HCT116 (cell line): ENCODE data around the gene PSKH1. TPM values are rescaled to one million over a fixed set of nuclear protein-coding genes. Genes with fewer than 3 reads are reported as not detected.

Experiments used
- ATAC-seq: fragments of 200-7000 bp; cut with Tn5 transposase; 2 replicates; pipeline ENCODE4 v1.9.1; 2020; ENCODE audit warnings: mild to moderate bottlenecking, moderate library complexity
- BruUV-seq: library from RNA; stranded (reverse); fragments of 400-500 nt; replicated peaks from 2 replicates; lab custom pipeline; 2021; lab: Mats Ljungman, UMichigan
- CTCF ChIA-PET: fragments of 300-600 bp; sonication (Branson Sonifier 250); formaldehyde crosslinking; loops from one replicate; lab custom pipeline; 2021; ENCODE audit warnings: antibody characterized with exemption; lab: Charles Lee
- POLR2A ChIA-PET: fragments of 300-600, 350-600 bp; sonication (Branson Sonifier 250); formaldehyde crosslinking; loops from one replicate; lab custom pipeline; 2021; ENCODE audit warnings: antibody characterized with exemption; lab: Charles Lee
- RAD21 ChIA-PET, 2 experiments: fragments of 300-600 bp; sonication (Branson Sonifier 250); formaldehyde crosslinking; loops; one replicate each; lab custom pipeline; 2023; ENCODE audit warnings: low total read pairs in 2 of 2; ENCODE audit not compliant: uncharacterized antibody in 2 of 2, unreplicated experiment in 2 of 2, low non-redundant PET in 1 of 2; lab: Charles Lee
- DNase-seq: peaks from one replicate; pipeline ENCODE4 v3.0.0-alpha.2; 2010; ENCODE audit warnings: low read depth, low spot score
- H2AFZ ChIP-seq: fragments of 200-600 bp; shearing (Covaris generic), sonication (generic); 2 replicates; pipeline ENCODE4 v1.6.1; 2017; ENCODE audit warnings: low read depth, mixed run types, mixed read lengths, antibody characterized with exemption, low read length; ENCODE audit not compliant: poor library complexity, severe bottlenecking
- H3K27ac ChIP-seq: 2 replicates; pipeline ENCODE4 v1.5.1; 2012; ENCODE audit warnings: low read depth, low read length
- H3K27me3 ChIP-seq: fragments of 200-600 bp; sonication (generic); 2 replicates; pipeline ENCODE4 v1.6.1; 2016; ENCODE audit warnings: mixed run types, low read length, mixed read lengths; ENCODE audit not compliant: insufficient read depth
- H3K36me3 ChIP-seq, 2 experiments: fragments of 200-500 bp in 1 of 2; fragments of 200-600 bp in 1 of 2; sonication (Bioruptor generic) in 1 of 2; sonication (generic) in 1 of 2; 2 replicates each; pipeline versions ENCODE4 v1.5.1 to v1.6.1; 2014 to 2016; ENCODE audit warnings: low read length in 2 of 2, inconsistent platforms in 1 of 2, mixed read lengths in 1 of 2, mixed run types in 1 of 2; ENCODE audit not compliant: insufficient read depth in 2 of 2, control insufficient read depth in 1 of 2
- H3K4me1 ChIP-seq, 2 experiments: fragments of 200-600 bp in 1 of 2; sonication (generic) in 1 of 2; 2 replicates each; pipeline versions ENCODE4 v1.5.1 to v1.6.1; 2012 to 2017; ENCODE audit warnings: low read length in 2 of 2, inconsistent platforms in 1 of 2, mild to moderate bottlenecking in 1 of 2, mixed read lengths in 1 of 2, mixed run types in 1 of 2, moderate library complexity in 1 of 2; ENCODE audit not compliant: insufficient read depth in 2 of 2, control insufficient read depth in 1 of 2
- H3K4me2 ChIP-seq: fragments of 200-600 bp; sonication (generic); 2 replicates; pipeline ENCODE4 v1.6.1; 2017; ENCODE audit warnings: mixed run types, low read length, mixed read lengths
- H3K4me3 ChIP-seq, 2 experiments: fragments of 200-600 bp in 1 of 2; sonication (generic) in 1 of 2; replicated peaks in 1 of 2; 2 replicates each; pipeline ENCODE4 v1.5.1; 2011 to 2016; ENCODE audit warnings: low read length in 2 of 2, control low read depth in 1 of 2, low read depth in 1 of 2, mild to moderate bottlenecking in 1 of 2, mixed read lengths in 1 of 2, mixed run types in 1 of 2
- H3K79me2 ChIP-seq: fragments of 200-600 bp; sonication (generic); 2 replicates; pipeline ENCODE4 v1.6.1; 2017; ENCODE audit warnings: mild to moderate bottlenecking, mixed run types, low read length, moderate library complexity, mixed read lengths; ENCODE audit not compliant: insufficient read depth
- H3K9ac ChIP-seq: fragments of 200-600 bp; sonication (generic); 2 replicates; pipeline ENCODE4 v1.6.1; 2016; ENCODE audit warnings: low read length, mixed read lengths
- H3K9me2 ChIP-seq: fragments of 200-600 bp; sonication (generic), shearing (Covaris generic); 2 replicates; pipeline ENCODE4 v1.6.1; 2017; ENCODE audit warnings: mixed run types, mild to moderate bottlenecking, moderate library complexity; ENCODE audit not compliant: insufficient read depth
- H3K9me3 ChIP-seq, 2 experiments: fragments of 200-500 bp in 1 of 2; fragments of 200-600 bp in 1 of 2; sonication (Bioruptor generic) in 1 of 2; sonication (generic) in 1 of 2; 2 replicates each; pipeline ENCODE4 v1.6.1; 2014 to 2017; ENCODE audit warnings: low read length in 2 of 2, mixed read lengths in 2 of 2, inconsistent platforms in 1 of 2, low read depth in 1 of 2, mild to moderate bottlenecking in 1 of 2, mixed run types in 1 of 2, moderate library complexity in 1 of 2; ENCODE audit not compliant: control insufficient read depth in 1 of 2, insufficient read depth in 1 of 2
- H4K20me1 ChIP-seq: fragments of 200-600 bp; sonication (generic), shearing (Covaris generic); 2 replicates; pipeline ENCODE4 v1.6.1; 2017; ENCODE audit warnings: mixed run types, mild to moderate bottlenecking, moderate library complexity; ENCODE audit not compliant: insufficient read depth
- CBX3 ChIP-seq: IDR thresholded peaks from 2 replicates; pipeline ENCODE4 v1.6.1; 2012; ENCODE audit warnings: low read depth
- EGR1 ChIP-seq: IDR thresholded peaks from 2 replicates; pipeline ENCODE4 v1.6.1; 2012; ENCODE audit warnings: low read depth
- ELF1 ChIP-seq: IDR thresholded peaks from 2 replicates; pipeline ENCODE4 v1.6.1; 2012; ENCODE audit warnings: low read depth, borderline replicate concordance
- RAD21 ChIP-seq: IDR thresholded peaks from 2 replicates; pipeline ENCODE4 v1.6.1; 2012; ENCODE audit warnings: low read depth, mild to moderate bottlenecking
- YY1 ChIP-seq: IDR thresholded peaks from 2 replicates; pipeline ENCODE4 v1.6.1; 2011; ENCODE audit warnings: low read length, low read depth, moderate library complexity, mild to moderate bottlenecking; ENCODE audit not compliant: insufficient replicate concordance; ENCODE audit errors: extremely low read depth
- intact Hi-C: fragments of 100-400 bp; cut with micrococcal nuclease; formaldehyde crosslinking; loops from 2 replicates; pipeline ENCODE4 v1.10.0; 2022
- total RNA-seq: library from RNA; stranded (reverse); gene quantifications from one replicate; pipeline ENCODE4 v1.2.1, GENCODE V29; 2021; ENCODE audit not compliant: unreplicated experiment

The PSKH1 gene
- total RNA-seq, 1 experiment from 2014 or later, result 16.2 TPM

GRCh38 chr16:67977469-67978227, 84.6 kb downstream of the PSKH1 start:
- H3K9me3 ChIP-seq, result no peaks in the 10 kb centered on the region
- H3K4me1 ChIP-seq, result no peaks in the 10 kb centered on the region
- H3K4me2 ChIP-seq, result no peak overlapping the region
- H3K79me2 ChIP-seq, result no peaks in the 10 kb centered on the region
- H3K27me3 ChIP-seq, result no peaks in the 10 kb centered on the region
- H4K20me1 ChIP-seq, result no peaks in the 10 kb centered on the region
- H3K36me3 ChIP-seq, result no peaks in the 10 kb centered on the region
- RAD21 ChIA-PET, result no interaction called here
- intact Hi-C loops, result no loop called here
- no peak for TF ChIP-seq EGR1
- TF ChIP-seq ELF1, result no peak
- no peak for TF ChIP-seq CBX3
- TF ChIP-seq RAD21, result no peak
- no peak for TF ChIP-seq YY1
- TF ChIP-seq, all 23 proteins: peak for 0
- Histone ChIP-seq H3K4me3 (no peak overlapping the region), H2AFZ (no peak overlapping the region), H3K9ac (no peak overlapping the region), H3K27ac (no peak overlapping the region), H3K9me2 (no peaks in the 10 kb centered on the region)
- no TSS peak for BruUV-seq
- DNase-seq, result no peak
- ChIA-PET CTCF (no interaction called here), POLR2A (no interaction called here)
- ATAC-seq, result peak; percentile 57

Other genes with a start within 250 kb of the PSKH1 start
- gene CARMIL2, start 248.1 kb upstream of the PSKH1 start, total RNA-seq, result 33.9 TPM
- 53.8 TPM for gene ACD, start 233.0 kb upstream of the PSKH1 start, total RNA-seq
- 5.6 TPM for gene PARD6A, start 232.3 kb upstream of the PSKH1 start, total RNA-seq
- 16.8 TPM for gene ENKD1, start 226.5 kb upstream of the PSKH1 start, total RNA-seq
- gene C16orf86, start 226.4 kb upstream of the PSKH1 start, total RNA-seq, result 0.79 TPM
- 17.4 TPM for gene GFOD2, start 173.9 kb upstream of the PSKH1 start, total RNA-seq
- 16.9 TPM for gene RANBP10, start 86.7 kb upstream of the PSKH1 start, total RNA-seq
- gene TSNAXIP1, start 86.4 kb upstream of the PSKH1 start, total RNA-seq, result 1.2 TPM
- gene THAP11, start 50.9 kb upstream of the PSKH1 start, total RNA-seq, result 25.4 TPM
- gene NUTF2, start 46.3 kb upstream of the PSKH1 start, total RNA-seq, result 145 TPM
- 40.5 TPM for gene CENPT, start 45.6 kb upstream of the PSKH1 start, total RNA-seq
- 100 TPM for gene EDC4, start 20.2 kb upstream of the PSKH1 start, total RNA-seq
- gene NRN1L, start 8.4 kb upstream of the PSKH1 start, total RNA-seq, result 1.4 TPM
- gene CTRL, start 38.6 kb downstream of the PSKH1 start, total RNA-seq, result 3.4 TPM
- gene PSMB10, start 43.6 kb downstream of the PSKH1 start, total RNA-seq, result 41.0 TPM
- gene LCAT, start 50.9 kb downstream of the PSKH1 start, total RNA-seq, result 17.6 TPM
- 46.0 TPM for gene SLC12A4, start 75.4 kb downstream of the PSKH1 start, total RNA-seq
- gene DPEP3, start 87.2 kb downstream of the PSKH1 start, total RNA-seq, result not detected
- gene DPEP2, start 106.2 kb downstream of the PSKH1 start, total RNA-seq, result not detected
- gene DPEP2NB, start 122.7 kb downstream of the PSKH1 start, total RNA-seq, result not detected
- gene DDX28, start 130.0 kb downstream of the PSKH1 start, total RNA-seq, result 13.8 TPM
- 27.3 TPM for gene DUS2, start 130.0 kb downstream of the PSKH1 start, total RNA-seq
- gene NFATC3, start 192.1 kb downstream of the PSKH1 start, total RNA-seq, result 25.6 TPM